Peyer's patch (tissue), 4 donors: ENCODE results near the gene F3.

ENCODE experiments used
- POLR2A ChIP-seq, 2 donors: fragments of 450-650 bp; IDR thresholded peaks; one replicate each; pipeline ENCODE4 v1.5.1; 2017; ENCODE audit warnings: antibody characterized with exemption in 2 of 2, mild to moderate bottlenecking in 2 of 2, moderate library complexity in 2 of 2
- TF ChIP-seq, protein P1 (sequence below), 6 experiments: fragments of 450-650 bp in 4 of 6; fragments of 200-600 bp in 2 of 6; sonication (generic) in 1 of 6; IDR thresholded peaks; one replicate each; pipeline ENCODE4 v1.5.1; 2017 to 2019; ENCODE audit warnings: antibody characterized with exemption in 6 of 6, mild to moderate bottlenecking in 3 of 6, moderate library complexity in 1 of 6

DNA sequence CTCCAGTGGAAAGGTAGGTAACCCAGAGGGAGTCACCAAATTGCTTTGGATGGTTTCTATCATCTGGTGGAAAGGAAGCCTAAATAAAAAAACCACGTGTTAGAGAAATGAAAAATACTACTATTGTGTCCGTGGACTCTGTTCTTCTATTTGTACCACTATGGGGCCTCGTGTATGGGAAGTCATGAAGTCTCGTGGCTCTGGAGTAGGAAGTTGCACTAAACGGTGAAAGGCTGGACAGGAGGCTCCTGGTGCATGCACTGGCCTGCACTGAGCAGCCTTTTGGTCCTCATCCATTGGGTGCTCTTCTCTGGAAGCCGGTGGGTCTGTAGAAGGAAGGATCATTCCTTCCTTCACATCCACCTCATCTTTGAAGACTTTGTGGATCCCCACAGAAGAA, 17.0 kb downstream of the F3 start:
- TF ChIP-seq, protein P1, sequence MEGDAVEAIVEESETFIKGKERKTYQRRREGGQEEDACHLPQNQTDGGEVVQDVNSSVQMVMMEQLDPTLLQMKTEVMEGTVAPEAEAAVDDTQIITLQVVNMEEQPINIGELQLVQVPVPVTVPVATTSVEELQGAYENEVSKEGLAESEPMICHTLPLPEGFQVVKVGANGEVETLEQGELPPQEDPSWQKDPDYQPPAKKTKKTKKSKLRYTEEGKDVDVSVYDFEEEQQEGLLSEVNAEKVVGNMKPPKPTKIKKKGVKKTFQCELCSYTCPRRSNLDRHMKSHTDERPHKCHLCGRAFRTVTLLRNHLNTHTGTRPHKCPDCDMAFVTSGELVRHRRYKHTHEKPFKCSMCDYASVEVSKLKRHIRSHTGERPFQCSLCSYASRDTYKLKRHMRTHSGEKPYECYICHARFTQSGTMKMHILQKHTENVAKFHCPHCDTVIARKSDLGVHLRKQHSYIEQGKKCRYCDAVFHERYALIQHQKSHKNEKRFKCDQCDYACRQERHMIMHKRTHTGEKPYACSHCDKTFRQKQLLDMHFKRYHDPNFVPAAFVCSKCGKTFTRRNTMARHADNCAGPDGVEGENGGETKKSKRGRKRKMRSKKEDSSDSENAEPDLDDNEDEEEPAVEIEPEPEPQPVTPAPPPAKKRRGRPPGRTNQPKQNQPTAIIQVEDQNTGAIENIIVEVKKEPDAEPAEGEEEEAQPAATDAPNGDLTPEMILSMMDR (IDR thresholded peaks at IDR 0.05): no peak
- TF ChIP-seq POLR2A (IDR thresholded peaks at IDR 0.05): no peak
